IMR-90 (cell line): ENCODE results near the gene CPB2. TPM values are rescaled to one million over a fixed set of nuclear protein-coding genes. Genes with fewer than 3 reads are reported as not detected.

Experiments used
- ATAC-seq: fragments of 200-7000 bp; cut with Tn5 transposase; 2 replicates; pipeline ENCODE4 v1.9.1; 2020; ENCODE audit warnings: low read depth, mild to moderate bottlenecking, moderate library complexity
- BruUV-seq: library from RNA; stranded (reverse); fragments of 400-500 nt; replicated peaks from 2 replicates; lab custom pipeline; 2021; lab: Mats Ljungman, UMichigan
- CTCF ChIA-PET: fragments of 300-600 bp; formaldehyde crosslinking; extraction: SDS; loops from one replicate; lab custom pipeline; 2021; ENCODE audit warnings: antibody characterized with exemption; lab: Yijun Ruan, JAX
- POLR2A ChIA-PET: fragments of 300-600 bp; sonication (Branson Sonifier 250); formaldehyde crosslinking; loops from one replicate; lab custom pipeline; 2022; ENCODE audit warnings: antibody characterized with exemption; ENCODE audit not compliant: unreplicated experiment; lab: Charles Lee
- DNase-seq: peaks from one replicate; pipeline ENCODE4 v3.0.0; 2013
- H2AFZ ChIP-seq: replicated peaks from 2 replicates; pipeline ENCODE3; 2013; ENCODE audit warnings: low read length, mild to moderate bottlenecking; ENCODE audit not compliant: poor library complexity
- H2AK5ac ChIP-seq: 2 replicates; pipeline ENCODE4 v1.6.1; 2013; ENCODE audit warnings: low read depth, low read length, inconsistent platforms
- H2AK9ac ChIP-seq: replicated peaks from 2 replicates; pipeline ENCODE3; 2013; ENCODE audit warnings: mild to moderate bottlenecking, low read depth, low read length, moderate library complexity; ENCODE audit not compliant: poor library complexity
- H2BK120ac ChIP-seq: 2 replicates; pipeline ENCODE4 v1.6.1; 2013; ENCODE audit warnings: low read depth, low read length, inconsistent platforms
- H2BK15ac ChIP-seq: 3 replicates; pipeline ENCODE4 v1.6.1; 2013; ENCODE audit warnings: low read depth, low read length, inconsistent platforms
- H2BK20ac ChIP-seq: 2 replicates; pipeline ENCODE4 v1.6.1; 2013; ENCODE audit warnings: low read depth, mild to moderate bottlenecking, inconsistent platforms, low read length, moderate library complexity
- H2BK5ac ChIP-seq: 2 replicates; pipeline ENCODE4 v1.6.1; 2013; ENCODE audit warnings: mild to moderate bottlenecking, low read depth, low read length, inconsistent platforms; ENCODE audit not compliant: poor library complexity, severe bottlenecking
- H3K14ac ChIP-seq: replicated peaks from 2 replicates; pipeline ENCODE4 v1.6.1; 2013; ENCODE audit warnings: low read depth, low read length, inconsistent platforms
- H3K18ac ChIP-seq: 2 replicates; pipeline ENCODE4 v1.6.1; 2013; ENCODE audit warnings: low read depth, low read length, control low read depth
- H3K23ac ChIP-seq: 2 replicates; pipeline ENCODE4 v1.6.1; 2013; ENCODE audit warnings: low read depth, low read length, inconsistent platforms
- H3K27ac ChIP-seq: 2 replicates; pipeline ENCODE4 v1.5.1; 2013; ENCODE audit warnings: mild to moderate bottlenecking, control low read depth, low read length; ENCODE audit not compliant: insufficient read depth
- H3K27me3 ChIP-seq: 2 replicates; pipeline ENCODE4 v1.6.1; 2013; ENCODE audit warnings: low read length; ENCODE audit not compliant: control insufficient read depth, insufficient read depth
- H3K36me3 ChIP-seq: 2 replicates; pipeline ENCODE4 v1.6.1; 2013; ENCODE audit warnings: low read length, mixed read lengths; ENCODE audit not compliant: control insufficient read depth, insufficient read depth
- H3K4ac ChIP-seq: 2 replicates; pipeline ENCODE4 v1.6.1; 2013; ENCODE audit warnings: low read depth, low read length, inconsistent platforms
- H3K4me1 ChIP-seq: 2 replicates; pipeline ENCODE4 v1.6.1; 2013; ENCODE audit warnings: low read length, mixed read lengths; ENCODE audit not compliant: control insufficient read depth, insufficient read depth
- H3K4me2 ChIP-seq: 2 replicates; pipeline ENCODE4 v1.6.1; 2013; ENCODE audit warnings: low read depth, mild to moderate bottlenecking, control low read depth, low read length, moderate library complexity
- H3K4me3 ChIP-seq: 2 replicates; pipeline ENCODE4 v1.5.1; 2013; ENCODE audit warnings: low read depth, mild to moderate bottlenecking, control low read depth, low read length, moderate library complexity; ENCODE audit not compliant: insufficient read depth
- H3K56ac ChIP-seq: 2 replicates; pipeline ENCODE4 v1.6.1; 2013; ENCODE audit warnings: low read length, inconsistent platforms; ENCODE audit not compliant: insufficient read depth; ENCODE audit errors: extremely low read depth
- H3K79me1 ChIP-seq, 2 experiments: 2 replicates each; pipeline ENCODE4 v1.6.1; 2013; ENCODE audit warnings: low read length in 2 of 2, inconsistent platforms in 1 of 2, low read depth in 1 of 2
- H3K9ac ChIP-seq: 2 replicates; pipeline ENCODE4 v1.6.1; 2013; ENCODE audit warnings: low read depth, low read length, control low read depth
- H3K9me1 ChIP-seq: 2 replicates; pipeline ENCODE4 v1.6.1; 2013; ENCODE audit warnings: low read length, inconsistent platforms; ENCODE audit not compliant: insufficient read depth
- H3K9me3 ChIP-seq: 2 replicates; pipeline ENCODE4 v1.6.1; 2013; ENCODE audit warnings: low read length; ENCODE audit not compliant: control insufficient read depth, insufficient read depth
- H4K20me1 ChIP-seq: 2 replicates; pipeline ENCODE4 v1.6.1; 2013; ENCODE audit warnings: low read length, inconsistent platforms; ENCODE audit not compliant: insufficient read depth
- H4K5ac ChIP-seq: 2 replicates; pipeline ENCODE4 v1.6.1; 2013; ENCODE audit warnings: mild to moderate bottlenecking, low read depth, low read length, control low read depth
- H4K8ac ChIP-seq, 2 experiments: 2 replicates each; pipeline ENCODE4 v1.6.1; 2013; ENCODE audit warnings: low read depth in 2 of 2, low read length in 2 of 2, control low read depth in 1 of 2, inconsistent platforms in 1 of 2
- H4K91ac ChIP-seq: 2 replicates; pipeline ENCODE4 v1.6.1; 2013; ENCODE audit warnings: low read depth, low read length, inconsistent platforms; ENCODE audit not compliant: insufficient read depth
- CEBPB ChIP-seq: IDR thresholded peaks from 2 replicates; pipeline ENCODE4 v1.6.1; 2012; ENCODE audit warnings: low read depth, low read length, improper control_type of control experiment
- CHD1 ChIP-seq: IDR thresholded peaks from 2 replicates; pipeline ENCODE4 v1.6.1; 2012; ENCODE audit warnings: low read depth, low read length, improper control_type of control experiment
- ELK1 ChIP-seq: fragments of 150-350 bp; IDR thresholded peaks from 2 replicates; pipeline ENCODE4 v1.6.1; 2016; ENCODE audit warnings: low read depth, mild to moderate bottlenecking, low read length, moderate library complexity, borderline replicate concordance
- NFE2L2 ChIP-seq: fragments of 150-350 bp; IDR thresholded peaks from 2 replicates; pipeline ENCODE4 v1.6.1; 2016; ENCODE audit warnings: low read depth, mild to moderate bottlenecking, low read length
- RAD21 ChIP-seq: IDR thresholded peaks from 2 replicates; pipeline ENCODE4 v1.6.1; 2012; ENCODE audit warnings: low read length, improper control_type of control experiment
- RFX5 ChIP-seq: IDR thresholded peaks from 2 replicates; pipeline ENCODE4 v1.8.0; 2012; ENCODE audit warnings: low read depth, mild to moderate bottlenecking, low read length, moderate library complexity
- SMC3 ChIP-seq: fragments of 150-350 bp; IDR thresholded peaks from 2 replicates; pipeline ENCODE4 v1.6.1; 2016; ENCODE audit warnings: low read depth, mild to moderate bottlenecking, antibody characterized with exemption, low read length, moderate library complexity
- WGBS, 2 experiments: methylation state at CpG; one replicate each; pipeline versions ENCODE4 v1.1.5 to v1.1.7; 2013; ENCODE audit warnings: missing lambda C conversion rate in 2 of 2; ENCODE audit not compliant: insufficient read length in 1 of 2; ENCODE audit errors: extremely low coverage in 2 of 2; 5-methylcytosine and 5-hydroxymethylcytosine counted together
- dilution Hi-C: fragments of 300-500 bp; cut with HindIII; formaldehyde crosslinking; loops from one replicate; pipeline ENCODE4 v1.14.3; 2018; ENCODE audit warnings: low sequenced_read_pairs; ENCODE audit not compliant: unreplicated experiment
- in situ Hi-C: fragments of 300-500 bp; cut with MboI; formaldehyde crosslinking; loops from 3 replicates; pipeline ENCODE4 v1.14.3; 2019; ENCODE audit warnings: low sequenced_read_pairs, inconsistent platforms, mixed read lengths
- intact Hi-C: fragments of 100-400 bp; cut with micrococcal nuclease; formaldehyde crosslinking; loops from 2 replicates; pipeline ENCODE4 v1.10.0; 2022
- polyA plus RNA-seq, 3 experiments: library from polyadenylated mRNA; depleted of rRNA; stranded (reverse); fragments of >200 nt; gene quantifications; 2 replicates each; pipeline ENCODE4 v1.2.3, GENCODE V29; 2012; ENCODE audit warnings: low replicate concordance in 1 of 3
- total RNA-seq: library from RNA; depleted of rRNA; stranded (reverse); fragments of >200 nt; gene quantifications from 2 replicates; pipeline ENCODE4 v1.2.3, GENCODE V29; 2012

Gene CPB2
- total and polyA plus RNA-seq, 2 of the 4 experiments (the other 2 are of a cell fraction), result not detected

DNA sequence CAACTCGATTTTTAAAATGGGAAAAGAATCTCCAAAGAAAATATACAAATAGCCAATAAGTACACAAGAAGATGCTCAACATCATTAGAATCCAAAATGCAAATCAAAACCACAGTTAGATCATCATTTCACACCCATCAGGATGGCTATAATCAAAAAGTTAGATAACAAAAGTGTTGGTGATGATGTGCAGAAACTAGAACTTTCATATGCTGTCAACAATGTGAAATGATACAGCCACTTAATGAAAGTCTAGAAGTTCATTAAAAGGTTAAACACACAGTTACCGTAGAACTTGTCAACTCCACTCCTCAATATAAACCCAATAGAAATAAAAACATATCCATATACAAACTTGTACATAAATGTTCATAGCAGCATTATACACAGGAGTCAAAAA lies 64.1 kb downstream of the CPB2 start:
- Histone ChIP-seq H2AK5ac (no peak overlapping the region), H2BK120ac (no peak overlapping the region), H3K79me1 (peaks cover 14 to 30% of the 10 kb centered on the region in 2 experiments; a peak in 3 of 4 replicates), H3K9me1 (peaks cover 11% of the 10 kb centered on the region; the same call in 1 of the 2 replicates), H3K56ac (no peak overlapping the region), H2AFZ (no peak overlapping the region), H3K4me2 (no peak overlapping the region), H3K14ac (no peak overlapping the region), H3K18ac (no peak overlapping the region), H3K4me1 (peaks cover 4% of the 10 kb centered on the region), H3K9me3 (no peaks in the 10 kb centered on the region), H2BK15ac (no peak overlapping the region), H2AK9ac (no peak overlapping the region), H4K5ac (no peak overlapping the region), H3K23ac (no peak overlapping the region), H3K4me3 (no peak overlapping the region), H2BK5ac (no peak overlapping the region), H3K9ac (no peak overlapping the region), H2BK20ac (no peak overlapping the region), H3K27ac (no peak overlapping the region), H4K91ac (no peak overlapping the region), H3K27me3 (no peaks in the 10 kb centered on the region), H3K36me3 (peaks cover 7% of the 10 kb centered on the region), H4K8ac (no peak overlapping the region; a peak in 1 of 4 replicates), H3K4ac (no peak overlapping the region), H4K20me1 (peaks cover 11% of the 10 kb centered on the region)
- ATAC-seq (no peak), DNase-seq (no peak)
- BruUV-seq, result no TSS peak
- intact Hi-C loops, result loop anchor here (1.0 kb wide), 1 partner anchor 12 kb away; the partner anchor contains the start of gene ZC3H13
- no peak for TF ChIP-seq SMC3
- no peak for TF ChIP-seq RFX5
- TF ChIP-seq ELK1, result no peak
- TF ChIP-seq NFE2L2, result no peak
- no peak for TF ChIP-seq RAD21
- no peak for TF ChIP-seq CEBPB
- TF ChIP-seq CHD1, result no peak
- WGBS, 2 experiments, result no CpG with 5 or more reads among the region's 2 CpGs
- ChIA-PET POLR2A (no interaction called here), CTCF (interaction anchor here (1.7 kb wide), 1 partner anchor 11 kb away, joined by 5 read pairs; the partner anchor contains the start of gene ZC3H13)
- in situ Hi-C loops, result no loop called here
- dilution Hi-C loops, result no loop called here
